ENCODE results near the gene IL11.

- TF ChIP-seq CTCF (IDR thresholded peaks at IDR 0.05; ENCODE audit: borderline replicate concordance, extremely low read depth, low read length, poor library complexity, severe bottlenecking) = no peak
- TF ChIP-seq EZH2 (IDR thresholded peaks at IDR 0.05; ENCODE audit: borderline replicate concordance, low read depth, low read length, severe bottlenecking) = no peak
Observed at GRCh38 chr19:55382013-55382412, 11.8 kb upstream of the IL11 start.
